Activated naive CD8-positive, alpha-beta T cell treated with anti-CD3 and anti-CD28 coated beads for 36 hours (primary cell): Measurements from ENCODE around the gene NFIB. TPM values are rescaled to one million over a fixed set of nuclear protein-coding genes. Genes with fewer than 3 reads are reported as not detected.

ENCODE experiments used
- DNase-seq: peaks from one replicate; pipeline ENCODE4 v3.0.0; 2021
- H3K27ac Mint-ChIP-seq: one replicate; pipeline ENCODE4 v1.8.0; 2022; ENCODE audit warnings: mild to moderate bottlenecking, moderate library complexity, mixed read lengths
- H3K27me3 Mint-ChIP-seq: one replicate; pipeline ENCODE4 v1.8.0; 2022; ENCODE audit warnings: mild to moderate bottlenecking, mixed read lengths
- H3K36me3 Mint-ChIP-seq: one replicate; pipeline ENCODE4 v1.8.0; 2021; ENCODE audit warnings: mild to moderate bottlenecking, mixed read lengths
- H3K4me1 Mint-ChIP-seq: one replicate; pipeline ENCODE4 v1.8.0; 2021; ENCODE audit warnings: mixed read lengths
- H3K4me3 Mint-ChIP-seq: one replicate; pipeline ENCODE4 v1.8.0; 2022; ENCODE audit warnings: mild to moderate bottlenecking, moderate library complexity, mixed read lengths
- H3K9me3 Mint-ChIP-seq: one replicate; pipeline ENCODE4 v1.8.0; 2022; ENCODE audit warnings: mixed read lengths
- total RNA-seq, 2 experiments: library from RNA; stranded (reverse); gene quantifications; one replicate each; pipeline ENCODE4 v1.2.3, GENCODE V29; 2021

NFIB gene
- total RNA-seq, 2 experiments from 2014 or later: not detected

DNA sequence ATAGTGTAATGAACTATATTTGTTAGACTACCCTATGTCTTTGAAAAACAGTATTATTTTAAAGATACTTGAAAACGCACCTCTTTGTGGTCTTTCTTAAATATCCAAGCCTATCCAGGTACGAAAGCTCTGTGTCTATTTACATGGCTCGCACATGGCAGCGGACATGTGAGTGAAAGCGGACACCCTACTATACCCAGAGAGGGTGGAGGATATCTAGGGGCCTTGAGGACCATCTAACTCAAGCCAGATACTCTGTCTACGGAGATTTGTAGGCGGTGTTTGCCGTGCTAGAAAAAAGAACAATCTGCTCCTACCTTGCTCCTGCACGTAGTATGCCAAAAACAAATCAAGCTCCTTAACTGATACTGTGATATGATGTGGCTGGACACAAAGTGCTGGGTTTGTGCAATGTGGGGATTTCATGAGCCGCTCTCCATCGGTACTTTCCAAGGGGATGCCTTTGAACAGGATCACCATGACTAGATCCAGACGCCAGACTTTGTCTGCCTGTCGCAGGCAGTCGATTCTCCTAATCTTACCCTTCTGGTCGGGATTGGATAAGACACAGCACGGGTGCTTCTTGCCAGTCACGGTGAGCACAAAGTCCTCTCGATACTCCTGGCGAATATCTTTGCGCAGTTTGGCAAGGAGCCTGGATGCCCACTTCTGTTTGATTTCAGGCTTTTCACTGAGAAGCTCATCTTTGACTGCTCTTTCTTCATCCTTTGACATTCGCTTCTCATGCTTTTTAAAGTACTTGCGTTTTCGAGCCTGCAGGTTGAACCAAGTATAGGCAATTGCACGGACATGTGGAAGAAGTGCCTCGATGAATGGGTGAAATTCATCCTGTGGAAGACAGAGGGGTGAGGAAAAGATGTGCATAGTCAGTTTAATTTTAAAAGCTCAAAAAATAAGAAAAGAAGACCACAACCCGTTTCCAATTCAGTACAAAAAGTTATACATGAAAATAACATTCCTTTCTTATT lies 7.0 kb downstream of the NFIB start:
- H3K27me3 Mint-ChIP-seq: peaks cover 72% of the 10 kb centered on the region
- DNase-seq: no peak
- H3K4me3 Mint-ChIP-seq: no peak overlapping the region
- H3K27ac Mint-ChIP-seq: no peak overlapping the region
- no peaks in the 10 kb centered on the region for H3K9me3 Mint-ChIP-seq
- H3K36me3 Mint-ChIP-seq: no peaks in the 10 kb centered on the region
- H3K4me1 Mint-ChIP-seq: peaks cover 6% of the 10 kb centered on the region

DNA sequence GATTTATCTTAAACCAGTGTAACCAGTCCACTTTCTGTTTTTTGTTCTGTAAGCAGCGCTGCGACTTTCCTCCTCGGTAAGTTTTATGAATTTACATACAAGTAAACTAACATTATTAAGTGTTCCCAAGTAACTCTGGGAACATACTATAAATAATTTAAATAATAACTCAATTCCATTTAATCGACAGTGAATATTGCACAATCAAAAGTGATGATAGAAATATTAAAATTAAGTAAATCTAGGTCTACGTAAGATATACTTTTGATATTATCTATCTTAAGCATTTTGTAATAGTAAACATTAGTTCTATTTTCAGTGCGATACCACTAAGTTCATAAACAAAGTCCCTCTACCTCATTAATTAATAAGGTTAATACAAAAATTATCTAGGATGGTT lies 7.8 kb downstream of the NFIB start:
- H3K4me3 Mint-ChIP-seq: no peak overlapping the region
- H3K36me3 Mint-ChIP-seq: no peaks in the 10 kb centered on the region
- H3K9me3 Mint-ChIP-seq: no peaks in the 10 kb centered on the region
- no peak for DNase-seq
- H3K27me3 Mint-ChIP-seq: peaks cover 68% of the 10 kb centered on the region
- H3K4me1 Mint-ChIP-seq: peaks cover 6% of the 10 kb centered on the region
- H3K27ac Mint-ChIP-seq: no peak overlapping the region

DNA sequence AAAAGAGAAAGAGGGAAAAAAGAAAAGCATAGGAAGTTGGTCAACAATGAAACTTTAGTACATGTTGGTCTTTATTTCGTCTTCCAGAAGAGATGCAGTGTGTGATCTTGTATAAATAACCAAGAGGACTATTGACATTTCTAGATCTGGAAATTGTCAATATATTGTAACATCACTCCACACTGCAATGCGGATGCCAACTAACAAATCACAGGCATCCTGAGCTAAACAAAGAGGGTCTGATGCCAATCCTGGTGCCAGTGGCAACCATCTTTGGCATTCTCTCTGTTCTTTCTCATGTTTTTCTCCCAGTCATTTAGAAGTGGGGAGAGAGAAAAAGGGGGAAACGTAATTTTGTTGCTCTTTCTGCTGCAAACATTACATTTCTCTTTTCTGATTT lies 9.7 kb downstream of the NFIB start:
- no peak for DNase-seq
- no peak overlapping the region for H3K4me3 Mint-ChIP-seq
- H3K4me1 Mint-ChIP-seq: peaks cover 3% of the 10 kb centered on the region
- no peaks in the 10 kb centered on the region for H3K36me3 Mint-ChIP-seq
- peaks cover 61% of the 10 kb centered on the region for H3K27me3 Mint-ChIP-seq
- H3K27ac Mint-ChIP-seq: no peak overlapping the region
- H3K9me3 Mint-ChIP-seq: no peaks in the 10 kb centered on the region

DNA sequence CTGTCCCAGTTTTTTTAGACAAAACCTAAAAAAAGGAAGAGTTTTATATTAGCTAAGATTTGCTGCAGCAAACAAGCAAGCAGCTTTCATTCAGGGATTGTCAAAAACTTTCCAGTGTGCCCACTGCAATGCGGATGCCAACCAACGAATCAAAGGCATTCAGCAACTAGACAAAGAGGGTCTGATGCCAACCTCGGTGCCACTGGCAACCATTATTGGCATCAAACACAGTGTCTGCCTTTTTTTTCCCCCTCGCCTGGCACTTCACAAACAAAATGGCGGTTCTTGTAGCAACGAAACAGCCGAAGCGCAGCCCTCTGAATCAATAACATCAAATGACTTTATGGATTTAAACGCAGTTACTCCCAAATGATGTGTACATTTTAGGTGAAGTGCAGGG lies 10.4 kb downstream of the NFIB start:
- Mint-ChIP-seq H3K36me3 (no peaks in the 10 kb centered on the region), H3K4me3 (no peak overlapping the region), H3K4me1 (no peaks in the 10 kb centered on the region), H3K27ac (no peak overlapping the region), H3K9me3 (no peaks in the 10 kb centered on the region), H3K27me3 (peaks cover 56% of the 10 kb centered on the region)
- DNase-seq: no peak

DNA sequence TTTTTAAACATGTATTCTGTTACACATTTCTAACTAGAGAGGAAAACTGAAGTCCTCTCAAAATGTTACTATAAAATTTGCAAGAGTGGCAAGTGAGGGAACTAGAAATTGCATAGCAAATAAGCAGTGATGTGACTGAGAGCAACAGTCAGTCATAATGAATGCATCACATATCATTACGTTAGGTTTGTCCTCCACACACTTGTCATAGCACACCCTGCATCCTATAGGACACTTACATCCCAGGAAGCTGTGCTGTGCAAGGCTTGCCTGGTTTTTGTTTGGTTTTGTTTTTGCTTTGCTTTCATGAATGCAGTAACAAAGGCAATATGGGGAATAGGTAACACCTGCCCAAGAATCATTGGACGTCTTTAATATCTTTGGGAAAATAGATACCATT lies 10.8 kb downstream of the NFIB start:
- Mint-ChIP-seq H3K27me3 (peaks cover 58% of the 10 kb centered on the region), H3K9me3 (no peaks in the 10 kb centered on the region), H3K4me1 (no peaks in the 10 kb centered on the region), H3K36me3 (no peaks in the 10 kb centered on the region), H3K27ac (no peak overlapping the region), H3K4me3 (no peak overlapping the region)
- no peak for DNase-seq

DNA sequence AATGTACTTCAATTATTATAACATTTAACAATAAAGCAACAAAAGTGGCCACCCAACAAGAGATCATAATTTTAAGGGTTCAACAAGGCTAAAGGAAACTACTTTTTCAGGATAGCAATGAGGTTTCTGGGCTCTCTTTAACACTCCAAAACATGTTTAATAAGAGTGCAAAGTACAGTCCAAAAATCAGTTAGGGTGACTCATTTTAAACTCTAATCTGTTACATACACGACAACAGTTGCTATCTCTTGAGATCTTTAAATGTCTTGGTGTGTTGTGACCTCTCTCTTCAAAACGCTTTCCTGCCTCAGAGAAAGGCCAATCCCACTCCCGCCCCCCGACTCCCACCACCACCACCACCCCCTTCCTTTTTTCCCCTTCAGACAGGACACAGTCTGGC lies 11.5 kb downstream of the NFIB start:
- Mint-ChIP-seq H3K27me3 (peaks cover 53% of the 10 kb centered on the region), H3K4me3 (no peak overlapping the region), H3K36me3 (no peaks in the 10 kb centered on the region), H3K27ac (no peak overlapping the region), H3K4me1 (no peaks in the 10 kb centered on the region), H3K9me3 (no peaks in the 10 kb centered on the region)
- no peak for DNase-seq

DNA sequence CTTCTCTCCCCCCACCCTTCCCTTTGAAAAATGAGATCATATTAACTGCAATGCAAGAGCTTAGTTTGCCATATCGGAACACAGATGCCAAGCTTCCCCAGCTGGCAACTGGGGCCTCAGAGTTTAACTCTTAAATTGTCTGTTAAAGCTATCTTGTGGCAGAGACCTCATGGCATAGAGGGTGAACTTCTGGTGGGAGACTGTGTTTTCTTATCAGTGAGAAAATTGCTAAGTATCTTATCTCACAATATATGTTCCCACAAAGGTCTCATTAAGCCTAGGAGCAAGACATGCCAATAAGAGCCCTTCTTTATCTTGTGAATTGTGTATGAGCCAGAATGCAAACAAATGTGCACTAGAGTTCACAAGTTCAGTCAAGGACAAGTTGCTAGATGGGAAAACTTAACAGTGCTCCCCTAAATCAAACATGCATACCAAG lies 12.3 kb downstream of the NFIB start:
- Mint-ChIP-seq H3K4me1 (no peaks in the 10 kb centered on the region), H3K36me3 (no peaks in the 10 kb centered on the region), H3K27me3 (peaks cover 53% of the 10 kb centered on the region), H3K4me3 (no peak overlapping the region), H3K9me3 (no peaks in the 10 kb centered on the region), H3K27ac (no peak overlapping the region)
- DNase-seq: no peak

DNA sequence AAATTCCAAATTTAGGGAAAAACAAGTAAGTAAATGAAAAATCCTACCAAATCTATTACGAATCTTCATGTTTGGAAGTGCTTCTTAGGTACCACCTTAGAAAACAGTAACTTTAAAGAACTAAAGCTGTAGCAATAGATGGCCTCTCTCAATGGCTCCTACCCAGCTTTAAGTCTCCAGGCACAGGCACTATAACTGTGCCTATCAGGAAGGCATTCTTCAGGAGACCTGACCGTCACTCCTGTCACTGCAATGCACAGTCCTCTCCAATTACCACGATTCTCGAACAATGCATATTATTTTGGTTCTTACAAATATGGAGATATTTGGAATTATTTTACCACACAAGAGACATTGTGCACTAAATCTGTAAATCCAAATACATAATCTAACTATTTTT lies 12.9 kb downstream of the NFIB start:
- no peak overlapping the region for H3K27ac Mint-ChIP-seq
- DNase-seq: no peak
- H3K27me3 Mint-ChIP-seq: peaks cover 54% of the 10 kb centered on the region
- no peaks in the 10 kb centered on the region for H3K4me1 Mint-ChIP-seq
- H3K9me3 Mint-ChIP-seq: no peaks in the 10 kb centered on the region
- no peak overlapping the region for H3K4me3 Mint-ChIP-seq
- H3K36me3 Mint-ChIP-seq: no peaks in the 10 kb centered on the region

DNA sequence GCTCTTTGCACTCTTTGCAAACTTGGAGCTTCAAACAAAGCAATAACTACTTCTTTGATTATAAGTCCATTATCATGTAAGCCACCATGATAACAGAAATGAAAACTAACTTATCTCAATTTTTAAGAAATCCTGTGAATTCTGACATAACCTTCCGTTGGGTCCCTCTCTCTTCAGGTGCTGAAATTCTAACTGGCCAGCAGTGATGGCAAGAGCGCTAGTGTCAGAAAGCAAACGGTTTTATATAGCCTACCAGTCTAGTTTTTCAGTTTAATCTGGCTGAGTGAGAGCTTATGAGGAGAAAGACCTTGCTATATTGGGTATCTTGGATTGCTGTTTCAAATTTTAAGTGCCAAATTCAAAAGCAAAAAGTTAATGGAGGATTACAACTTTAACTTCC lies 13.4 kb downstream of the NFIB start:
- H3K4me1 Mint-ChIP-seq: no peaks in the 10 kb centered on the region
- no peaks in the 10 kb centered on the region for H3K9me3 Mint-ChIP-seq
- no peaks in the 10 kb centered on the region for H3K36me3 Mint-ChIP-seq
- H3K4me3 Mint-ChIP-seq: no peak overlapping the region
- DNase-seq: no peak
- peaks cover 54% of the 10 kb centered on the region for H3K27me3 Mint-ChIP-seq
- H3K27ac Mint-ChIP-seq: no peak overlapping the region

DNA sequence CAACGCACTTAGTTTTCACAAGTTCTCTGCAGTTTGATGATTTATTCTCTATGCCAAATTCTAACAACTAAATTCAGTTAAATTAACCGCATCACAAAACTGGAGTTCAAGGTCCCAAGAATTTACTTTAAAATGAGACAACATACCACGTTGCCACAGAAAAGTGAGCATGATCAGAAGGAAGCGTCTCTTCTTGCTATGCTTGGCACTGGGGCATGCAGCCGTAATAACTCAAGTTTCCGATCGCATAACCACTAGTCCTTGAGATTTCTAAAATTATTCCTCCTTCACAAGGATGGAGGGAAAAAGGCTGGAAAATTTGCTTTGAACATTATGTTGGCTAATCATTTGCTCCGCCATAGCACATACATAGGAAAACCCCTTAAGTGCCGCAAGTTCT lies 13.9 kb downstream of the NFIB start:
- Mint-ChIP-seq H3K27ac (no peak overlapping the region), H3K4me3 (no peak overlapping the region), H3K9me3 (no peaks in the 10 kb centered on the region), H3K4me1 (no peaks in the 10 kb centered on the region), H3K27me3 (peaks cover 48% of the 10 kb centered on the region), H3K36me3 (no peaks in the 10 kb centered on the region)
- no peak for DNase-seq

DNA sequence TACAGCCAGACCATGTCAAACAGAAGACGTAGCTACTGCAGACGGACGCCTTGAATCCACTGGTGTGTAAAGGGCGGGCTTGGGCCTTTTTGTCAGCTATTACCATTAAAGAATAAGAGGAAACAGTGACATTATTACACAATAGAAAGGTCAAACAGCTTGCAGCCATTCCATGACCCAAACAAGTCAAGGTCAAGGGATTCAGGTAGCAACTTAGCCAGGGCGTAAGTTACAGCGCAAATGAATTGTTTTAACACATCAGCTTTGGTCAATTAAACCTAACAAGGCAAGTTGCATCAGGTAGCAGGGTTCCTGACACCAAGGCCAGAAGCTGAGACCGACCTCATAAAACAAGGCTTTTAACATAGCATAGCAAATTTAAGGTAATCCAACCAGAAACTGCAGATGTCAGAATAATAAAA lies 15.3 kb downstream of the NFIB start:
- Mint-ChIP-seq H3K27me3 (peaks cover 40% of the 10 kb centered on the region), H3K9me3 (no peaks in the 10 kb centered on the region), H3K4me3 (no peak overlapping the region), H3K36me3 (no peaks in the 10 kb centered on the region), H3K27ac (no peak overlapping the region), H3K4me1 (no peaks in the 10 kb centered on the region)
- DNase-seq: no peak

DNA sequence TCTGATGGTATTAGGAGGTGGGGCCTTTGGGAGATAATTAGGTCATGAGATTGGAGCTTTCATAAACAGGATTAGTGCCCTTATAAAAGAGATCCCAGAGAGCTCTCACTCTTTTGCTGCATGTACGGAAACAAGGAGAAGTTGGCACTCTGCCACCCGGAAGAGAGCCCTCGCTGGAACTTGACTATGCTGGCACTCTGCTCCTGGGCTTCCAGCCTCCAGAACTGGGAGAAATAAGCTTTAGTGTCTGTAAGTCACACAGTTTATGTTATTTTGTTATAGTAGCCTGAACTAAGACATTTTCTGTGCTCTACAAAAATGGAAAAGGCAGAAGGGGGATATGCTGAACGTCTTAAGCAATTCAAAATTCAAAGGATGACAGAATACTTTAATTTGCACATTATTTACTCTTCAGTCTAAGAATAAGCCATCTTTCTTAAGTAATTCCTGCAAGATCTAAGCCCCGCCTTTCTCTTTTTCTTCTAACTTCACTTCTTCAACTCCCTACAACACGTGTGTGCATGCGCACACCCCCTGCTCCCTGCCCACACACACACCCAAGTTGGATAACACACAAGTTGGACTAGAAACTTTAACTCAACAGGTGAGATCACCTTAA lies 17.3 kb downstream of the NFIB start:
- H3K36me3 Mint-ChIP-seq: no peaks in the 10 kb centered on the region

DNA sequence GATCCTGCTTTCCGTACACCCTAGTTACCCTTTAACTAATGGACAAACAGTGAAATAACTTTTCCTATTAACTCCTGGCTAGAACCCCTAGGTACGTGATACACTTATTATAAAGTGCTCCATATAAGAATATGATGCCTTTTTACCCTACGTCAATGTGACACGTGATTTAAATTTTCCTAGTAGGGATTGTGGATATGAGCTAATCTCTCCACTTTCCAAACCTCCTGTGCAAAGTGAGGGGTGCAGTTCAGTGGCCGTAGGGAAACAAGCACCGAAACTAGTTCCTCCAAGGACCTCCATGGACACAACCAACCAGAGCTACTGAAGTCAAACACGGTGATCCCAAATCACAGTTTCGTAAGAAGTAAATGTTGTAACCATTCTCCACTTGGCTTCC lies 19.3 kb downstream of the NFIB start:
- Mint-ChIP-seq H3K4me3 (no peak overlapping the region), H3K27me3 (peaks cover 22% of the 10 kb centered on the region), H3K4me1 (no peaks in the 10 kb centered on the region), H3K9me3 (no peaks in the 10 kb centered on the region), H3K36me3 (no peaks in the 10 kb centered on the region), H3K27ac (no peak overlapping the region)
- DNase-seq: no peak

More for the DNA sequence above, 17.3 kb downstream of the NFIB start:
- no peak for DNase-seq
- peaks cover 27% of the 10 kb centered on the region for H3K27me3 Mint-ChIP-seq
- no peaks in the 10 kb centered on the region for H3K9me3 Mint-ChIP-seq
- no peaks in the 10 kb centered on the region for H3K4me1 Mint-ChIP-seq
- no peak overlapping the region for H3K27ac Mint-ChIP-seq
- H3K4me3 Mint-ChIP-seq: no peak overlapping the region

DNA sequence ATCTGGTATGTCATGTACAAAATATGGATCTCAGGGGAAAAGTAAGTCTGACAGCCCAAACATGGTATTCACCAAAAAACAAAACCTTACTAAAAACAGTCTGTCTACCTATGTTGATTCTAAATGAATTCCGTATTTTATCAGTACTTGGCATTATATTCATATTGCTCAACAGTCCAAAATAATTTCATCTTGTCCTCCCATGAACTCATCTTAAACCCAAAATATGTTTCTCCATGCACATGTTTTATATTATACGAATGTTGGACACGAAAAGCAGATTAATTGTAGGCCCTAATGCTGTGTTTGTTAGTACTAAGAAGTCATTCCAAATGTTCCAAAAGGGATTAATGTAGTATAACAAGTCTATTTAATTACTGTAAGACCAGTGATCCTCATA lies 20.1 kb downstream of the NFIB start:
- Mint-ChIP-seq H3K4me1 (no peaks in the 10 kb centered on the region), H3K9me3 (no peaks in the 10 kb centered on the region), H3K27ac (no peak overlapping the region), H3K27me3 (peaks cover 22% of the 10 kb centered on the region), H3K36me3 (no peaks in the 10 kb centered on the region), H3K4me3 (no peak overlapping the region)
- no peak for DNase-seq

DNA sequence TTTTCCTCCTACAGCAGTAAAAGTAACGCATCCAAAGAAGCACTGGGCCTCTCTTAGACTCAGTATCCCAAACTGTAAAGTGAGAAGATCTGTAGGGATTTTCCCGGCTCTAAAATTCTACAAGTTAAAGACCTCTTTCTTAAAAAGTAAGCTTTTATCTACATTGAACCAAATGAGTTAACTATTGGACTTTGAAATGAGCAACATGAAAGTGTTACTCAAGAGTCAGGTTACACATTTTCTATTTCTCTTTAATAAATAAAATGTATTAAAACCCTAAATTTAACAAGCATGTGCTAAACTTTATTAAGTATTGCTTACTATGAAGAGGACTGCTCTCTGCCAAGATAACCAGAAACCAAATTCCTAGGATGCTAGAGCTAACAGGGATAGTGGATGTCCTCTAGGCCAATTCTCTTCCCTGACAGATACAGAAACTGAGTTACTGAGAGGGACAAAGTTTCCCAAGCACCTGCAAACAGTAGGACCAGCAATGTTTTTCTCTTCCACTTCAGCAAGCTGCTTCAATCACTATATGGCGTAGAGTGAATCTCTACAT lies 21.7 kb downstream of the NFIB start:
- no peaks in the 10 kb centered on the region for H3K36me3 Mint-ChIP-seq
- no peaks in the 10 kb centered on the region for H3K4me1 Mint-ChIP-seq
- peaks cover 12% of the 10 kb centered on the region for H3K27me3 Mint-ChIP-seq
- DNase-seq: no peak
- H3K27ac Mint-ChIP-seq: no peak overlapping the region
- no peaks in the 10 kb centered on the region for H3K9me3 Mint-ChIP-seq
- no peak overlapping the region for H3K4me3 Mint-ChIP-seq
